Gastroesophageal sphincter (tissue), 4 donors: ENCODE measurements around the gene REM2. TPM values are rescaled to one million over a fixed set of nuclear protein-coding genes. Genes with fewer than 3 reads are reported as not detected.

Experiments
- ATAC-seq: fragments of 150-250 bp; one replicate; pipeline ENCODE4 v1.9.1; 2016; ENCODE audit warnings: mild to moderate bottlenecking, moderate library complexity
- H3K27ac ChIP-seq, 4 donors: fragments of 200-600 bp; sonication (generic) in 3 of 4; 1 replicate in 3 of 4; 2 replicates in 1 of 4; pipeline ENCODE4 v1.5.1; 2016 to 2019
- H3K27me3 ChIP-seq: fragments of 200-600 bp; sonication (generic); one replicate; pipeline ENCODE4 v1.5.1; 2019
- H3K36me3 ChIP-seq, 2 donors: fragments of 200-600 bp; sonication (generic); one replicate each; pipeline ENCODE4 v1.5.1; 2019; ENCODE audit warnings: control low read depth in 1 of 2
- H3K4me1 ChIP-seq, 3 donors: fragments of 200-600 bp; sonication (generic); 1 replicate in 2 of 3; 2 replicates in 1 of 3; pipeline ENCODE4 v1.5.1; 2016 to 2019; ENCODE audit warnings: control low read depth in 2 of 3
- H3K4me3 ChIP-seq, 2 donors: fragments of 200-600 bp; sonication (generic); one replicate each; pipeline ENCODE4 v1.5.1; 2019; ENCODE audit warnings: mild to moderate bottlenecking in 1 of 2, moderate library complexity in 1 of 2
- H3K9me3 ChIP-seq, 3 donors: fragments of 200-600 bp; sonication (generic); one replicate each; pipeline ENCODE4 v1.5.1; 2017 to 2019; ENCODE audit warnings: control low read depth in 2 of 3
- EP300 ChIP-seq: sonication (generic); formaldehyde crosslinking; IDR thresholded peaks from one replicate; pipeline ENCODE4 v1.6.1; 2017; ENCODE audit warnings: antibody characterized with exemption, mild to moderate bottlenecking
- POLR2A ChIP-seq, 2 donors: fragments of 450-650 bp; IDR thresholded peaks; one replicate each; pipeline ENCODE4 v1.6.1; 2017; ENCODE audit warnings: antibody characterized with exemption in 2 of 2, mild to moderate bottlenecking in 2 of 2, moderate library complexity in 1 of 2
- POLR2AphosphoS5 ChIP-seq: sonication (generic); formaldehyde crosslinking; IDR thresholded peaks from one replicate; pipeline ENCODE4 v1.6.1; 2017; ENCODE audit warnings: antibody characterized with exemption
- WGBS, 2 donors: methylation state at CpG; one replicate each; pipeline ENCODE4 v1.1.5; 2018; ENCODE audit warnings: low coverage in 1 of 2; 5-methylcytosine and 5-hydroxymethylcytosine counted together
- total RNA-seq, 4 donors: library from RNA; depleted of rRNA; stranded (reverse); fragments of >200 nt; gene quantifications; one replicate each; pipeline ENCODE4 v1.1.0, GENCODE V29; 2016
- TF ChIP-seq, protein P1 (sequence below), 4 experiments: fragments of 200-600 bp in 2 of 4; fragments of 450-650 bp in 2 of 4; sonication (generic) in 1 of 4; IDR thresholded peaks; one replicate each; pipeline ENCODE4 v1.5.1; 2017 to 2019; ENCODE audit warnings: antibody characterized with exemption in 4 of 4, mild to moderate bottlenecking in 2 of 4, moderate library complexity in 2 of 4

Gene REM2
- total RNA-seq, 4 donors from 2014 or later: 0.20 to 0.93 (median 0.47) TPM

DNA sequence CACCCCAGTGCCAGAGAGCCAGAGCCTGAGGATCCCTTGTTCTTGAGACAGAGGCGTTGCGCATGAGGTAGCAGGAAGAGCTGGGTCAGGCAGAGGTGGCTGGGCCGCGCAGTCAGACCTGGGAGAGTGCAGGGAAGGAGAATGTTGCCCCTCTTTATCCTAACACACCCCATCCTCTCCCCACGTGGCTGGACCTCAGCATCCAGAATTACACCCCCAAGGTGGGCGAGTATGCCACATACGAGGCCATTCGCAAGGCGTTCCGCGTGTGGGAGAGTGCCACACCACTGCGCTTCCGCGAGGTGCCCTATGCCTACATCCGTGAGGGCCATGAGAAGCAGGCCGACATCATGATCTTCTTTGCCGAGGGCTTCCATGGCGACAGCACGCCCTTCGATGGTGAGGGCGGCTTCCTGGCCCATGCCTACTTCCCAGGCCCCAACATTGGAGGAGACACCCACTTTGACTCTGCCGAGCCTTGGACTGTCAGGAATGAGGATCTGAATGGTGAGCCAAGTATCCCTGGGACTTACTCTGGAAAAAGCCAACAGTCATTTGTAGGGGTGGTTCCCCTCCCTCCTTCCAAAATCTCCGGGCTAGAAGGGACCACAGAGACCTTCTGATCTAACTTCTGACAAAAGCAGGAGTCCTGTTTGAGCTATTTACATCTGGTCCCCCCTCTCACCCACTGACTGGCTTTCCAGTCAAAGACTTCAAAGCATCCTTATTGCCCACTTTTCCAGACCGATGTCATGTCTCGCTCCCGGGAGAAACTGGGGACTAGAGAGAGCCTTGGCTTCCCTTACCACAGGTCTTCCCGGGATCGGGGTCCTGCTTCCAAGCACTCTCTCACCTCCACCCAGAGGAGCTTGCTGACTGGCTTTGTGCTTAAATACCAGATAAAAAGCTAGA, 40.6 kb upstream of the REM2 start:
- TF ChIP-seq POLR2A (IDR thresholded peaks at IDR 0.05) (no peak), POLR2AphosphoS5 (no peak), EP300 (no peak)
- Histone ChIP-seq H3K9me3 (no peaks in the 10 kb centered on the region), H3K4me3 (no peak overlapping the region), H3K36me3 (peaks cover 0 to 66% of the 10 kb centered on the region in 2 donors), H3K27ac (peak overlapping the region in 3 of 4 donors; percentile 27 to 90 (median 51)), H3K27me3 (no peaks in the 10 kb centered on the region), H3K4me1 (peaks cover 0 to 97% (median 28%) of the 10 kb centered on the region in 3 donors)
- 80 to 100% methylated on average over 1 to 14 of the region's 28 CpGs for WGBS, 2 donors
- ATAC-seq: no peak

DNA sequence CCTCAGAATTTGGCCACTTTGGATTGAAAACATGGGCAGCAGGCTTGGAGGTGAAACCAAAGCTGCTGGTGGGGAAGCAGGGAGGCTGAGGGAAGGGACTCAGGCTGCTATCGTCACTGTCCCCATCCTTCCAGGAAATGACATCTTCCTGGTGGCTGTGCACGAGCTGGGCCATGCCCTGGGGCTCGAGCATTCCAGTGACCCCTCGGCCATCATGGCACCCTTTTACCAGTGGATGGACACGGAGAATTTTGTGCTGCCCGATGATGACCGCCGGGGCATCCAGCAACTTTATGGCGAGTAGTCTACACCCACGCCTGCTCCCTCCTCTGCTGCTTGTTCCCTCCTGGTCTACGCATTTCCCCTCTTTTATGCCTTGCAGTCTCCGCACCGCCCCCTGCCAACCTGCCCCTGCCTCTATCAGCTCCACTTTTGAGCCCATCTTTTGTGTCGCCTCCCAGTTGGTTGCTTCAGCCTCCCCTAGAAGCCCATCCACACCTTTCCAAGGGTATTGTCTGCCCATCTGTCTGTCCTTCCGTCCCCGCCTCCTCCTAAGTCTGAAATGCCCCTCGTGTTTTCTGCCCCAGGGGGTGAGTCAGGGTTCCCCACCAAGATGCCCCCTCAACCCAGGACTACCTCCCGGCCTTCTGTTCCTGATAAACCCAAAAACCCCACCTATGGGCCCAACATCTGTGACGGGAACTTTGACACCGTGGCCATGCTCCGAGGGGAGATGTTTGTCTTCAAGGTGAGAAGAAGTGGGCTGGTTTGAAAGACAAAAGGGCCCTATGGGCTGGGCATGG, 39.7 kb upstream of the REM2 start:
- H3K27ac ChIP-seq: peak overlapping the region in 3 of 4 donors; percentile 27 to 90 (median 51)
- H3K4me3 ChIP-seq: no peak overlapping the region
- H3K9me3 ChIP-seq: no peaks in the 10 kb centered on the region
- no peaks in the 10 kb centered on the region for H3K27me3 ChIP-seq
- TF ChIP-seq, protein P1, sequence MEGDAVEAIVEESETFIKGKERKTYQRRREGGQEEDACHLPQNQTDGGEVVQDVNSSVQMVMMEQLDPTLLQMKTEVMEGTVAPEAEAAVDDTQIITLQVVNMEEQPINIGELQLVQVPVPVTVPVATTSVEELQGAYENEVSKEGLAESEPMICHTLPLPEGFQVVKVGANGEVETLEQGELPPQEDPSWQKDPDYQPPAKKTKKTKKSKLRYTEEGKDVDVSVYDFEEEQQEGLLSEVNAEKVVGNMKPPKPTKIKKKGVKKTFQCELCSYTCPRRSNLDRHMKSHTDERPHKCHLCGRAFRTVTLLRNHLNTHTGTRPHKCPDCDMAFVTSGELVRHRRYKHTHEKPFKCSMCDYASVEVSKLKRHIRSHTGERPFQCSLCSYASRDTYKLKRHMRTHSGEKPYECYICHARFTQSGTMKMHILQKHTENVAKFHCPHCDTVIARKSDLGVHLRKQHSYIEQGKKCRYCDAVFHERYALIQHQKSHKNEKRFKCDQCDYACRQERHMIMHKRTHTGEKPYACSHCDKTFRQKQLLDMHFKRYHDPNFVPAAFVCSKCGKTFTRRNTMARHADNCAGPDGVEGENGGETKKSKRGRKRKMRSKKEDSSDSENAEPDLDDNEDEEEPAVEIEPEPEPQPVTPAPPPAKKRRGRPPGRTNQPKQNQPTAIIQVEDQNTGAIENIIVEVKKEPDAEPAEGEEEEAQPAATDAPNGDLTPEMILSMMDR (IDR thresholded peaks at IDR 0.05): no peak
- no peak for TF ChIP-seq POLR2A (IDR thresholded peaks at IDR 0.05)
- TF ChIP-seq EP300: no peak
- no peak for TF ChIP-seq POLR2AphosphoS5
- WGBS, 2 donors: 84 to 85% methylated on average over 12 to 16 of the region's 21 CpGs
- ATAC-seq: no peak
- peaks cover 0 to 98% (median 37%) of the 10 kb centered on the region in 3 donors for H3K4me1 ChIP-seq
- H3K36me3 ChIP-seq: peaks cover 0 to 66% of the 10 kb centered on the region in 2 donors

DNA sequence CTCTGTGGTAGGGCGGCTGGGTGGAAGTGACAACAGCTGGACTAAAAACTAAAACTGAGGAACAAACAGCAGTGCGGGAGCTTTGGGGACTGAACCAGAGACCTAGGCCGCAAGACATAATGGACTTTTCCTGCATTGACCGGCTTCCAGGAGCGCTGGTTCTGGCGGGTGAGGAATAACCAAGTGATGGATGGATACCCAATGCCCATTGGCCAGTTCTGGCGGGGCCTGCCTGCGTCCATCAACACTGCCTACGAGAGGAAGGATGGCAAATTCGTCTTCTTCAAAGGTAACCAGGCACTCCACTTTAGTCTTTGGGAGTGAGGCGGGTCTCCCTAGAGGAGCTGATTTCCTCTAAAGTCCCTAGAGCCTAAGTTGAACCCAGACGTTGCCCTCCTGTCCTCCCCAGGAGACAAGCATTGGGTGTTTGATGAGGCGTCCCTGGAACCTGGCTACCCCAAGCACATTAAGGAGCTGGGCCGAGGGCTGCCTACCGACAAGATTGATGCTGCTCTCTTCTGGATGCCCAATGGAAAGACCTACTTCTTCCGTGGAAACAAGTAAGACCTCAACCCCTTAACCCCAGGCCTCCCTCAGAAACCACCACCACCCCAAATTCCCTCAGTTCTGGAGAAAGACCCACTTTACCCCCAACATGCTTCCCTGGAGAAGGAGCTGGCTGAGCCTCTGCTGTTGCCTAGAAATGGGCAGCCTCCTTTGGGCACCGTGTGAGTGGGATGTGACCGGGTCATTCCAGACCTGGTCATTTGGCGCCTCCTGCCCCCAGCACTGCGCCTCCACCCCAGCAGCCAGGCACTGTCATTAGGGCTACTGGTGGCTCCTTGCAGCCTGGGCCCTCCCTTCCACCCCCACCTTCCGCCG, 38.6 kb upstream of the REM2 start:
- Histone ChIP-seq H3K9me3 (no peaks in the 10 kb centered on the region), H3K27me3 (no peaks in the 10 kb centered on the region), H3K4me1 (peaks cover 0 to 98% (median 38%) of the 10 kb centered on the region in 3 donors), H3K27ac (peak overlapping the region in 3 of 4 donors; percentile 82 to 90 (median 86)), H3K36me3 (peaks cover 0 to 66% of the 10 kb centered on the region in 2 donors), H3K4me3 (no peak overlapping the region)
- ATAC-seq: no peak
- WGBS, 2 donors: 81 to 100% methylated on average over 5 to 6 of the region's 22 CpGs
- TF ChIP-seq POLR2AphosphoS5 (no peak), EP300 (no peak), POLR2A (IDR thresholded peaks at IDR 0.05) (no peak)
- TF ChIP-seq, protein P1 (IDR thresholded peaks at IDR 0.05): no peak

DNA sequence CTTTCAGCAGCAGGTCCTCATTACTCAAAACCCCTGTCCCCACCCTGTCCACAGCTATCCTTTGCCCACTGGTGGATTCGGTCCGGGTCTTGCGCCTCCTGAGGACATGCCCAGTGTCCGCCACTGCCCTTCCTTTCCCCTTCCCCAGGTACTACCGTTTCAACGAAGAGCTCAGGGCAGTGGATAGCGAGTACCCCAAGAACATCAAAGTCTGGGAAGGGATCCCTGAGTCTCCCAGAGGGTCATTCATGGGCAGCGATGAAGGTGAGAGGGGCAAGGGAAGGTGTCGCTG, 38.0 kb upstream of the REM2 start:
- H3K9me3 ChIP-seq: no peaks in the 10 kb centered on the region
- peaks cover 0 to 98% (median 41%) of the 10 kb centered on the region in 3 donors for H3K4me1 ChIP-seq
- H3K4me3 ChIP-seq: no peak overlapping the region
- ATAC-seq: no peak
- TF ChIP-seq, protein P1 (IDR thresholded peaks at IDR 0.05): no peak
- TF ChIP-seq POLR2A (IDR thresholded peaks at IDR 0.05) (no peak), EP300 (no peak), POLR2AphosphoS5 (no peak)
- no peaks in the 10 kb centered on the region for H3K27me3 ChIP-seq
- 77 to 100% methylated on average over 2 of the region's 9 CpGs for WGBS, 2 donors
- peak overlapping the region in 3 of 4 donors; percentile 82 to 90 (median 86) for H3K27ac ChIP-seq
- peaks cover 0 to 66% of the 10 kb centered on the region in 2 donors for H3K36me3 ChIP-seq
